Kidney tubule cell (primary cell): ENCODE data around the gene COASY.

ENCODE experiments used
- DNase-seq: peaks from one replicate; pipeline ENCODE4 v3.0.0-alpha.2; 2018; ENCODE audit warnings: low spot score

The COASY gene

GRCh38 chr17:42553161-42553818 lies 8.7 kb upstream of the COASY start:
- no peak for DNase-seq

- DNase-seq = peak; percentile 47
Observed at GRCh38 chr17:42553866-42554249, 8.1 kb upstream of the COASY start.

- peak; percentile 90 for DNase-seq
Observed at GRCh38 chr17:42554250-42555121, 7.5 kb upstream of the COASY start.

- DNase-seq = no peak
Observed at GRCh38 chr17:42555122-42555622, 6.8 kb upstream of the COASY start.

- DNase-seq = peak; percentile 34
Observed at GRCh38 chr17:42555961-42556617, 5.9 kb upstream of the COASY start.

- DNase-seq = no peak
Observed at GRCh38 chr17:42559075-42559474, 2.9 kb upstream of the COASY start.

- no peak for DNase-seq
Observed at GRCh38 chr17:42560246-42560645, 1.7 kb upstream of the COASY start.

GRCh38 chr17:42562388-42563142 lies 617 bp downstream of the COASY start:
- DNase-seq = peak; percentile 42

- peak; percentile 10 for DNase-seq
Observed at GRCh38 chr17:42563143-42563509, 1.2 kb downstream of the COASY start.

- peak; percentile 80 for DNase-seq
Observed at GRCh38 chr17:42563543-42563942, 1.6 kb downstream of the COASY start.

- no peak for DNase-seq
Observed at GRCh38 chr17:42563950-42564349, 2.0 kb downstream of the COASY start.

GRCh38 chr17:42564815-42565522 lies 3.0 kb downstream of the COASY start:
- no peak for DNase-seq

- no peak for DNase-seq
Observed at GRCh38 chr17:42565523-42566214, 3.7 kb downstream of the COASY start.

- DNase-seq = peak; percentile 11
Observed at GRCh38 chr17:42566215-42566882, 4.4 kb downstream of the COASY start.

GRCh38 chr17:42566883-42567573 lies 5.1 kb downstream of the COASY start, which contains the start of gene MLX:
MLX (plus strand) TSS chr17:42567100; CDS start chr17:42567125, 25 bp downstream.
- DNase-seq = peak; percentile 93

GRCh38 chr17:42568341-42569111 lies 6.6 kb downstream of the COASY start:
- DNase-seq = no peak

- no peak for DNase-seq
Observed at GRCh38 chr17:42571435-42572225, 9.7 kb downstream of the COASY start.

- DNase-seq = no peak
Observed at GRCh38 chr17:42573095-42573494, 11.1 kb downstream of the COASY start.
